Gastrocnemius medialis (tissue), 4 donors: Measurements from ENCODE around the gene SIRT5. TPM values are rescaled to one million over a fixed set of nuclear protein-coding genes. Genes with fewer than 3 reads are reported as not detected.

Source experiments
- ATAC-seq, 2 donors: fragments of 150-250 bp; one replicate each; pipeline ENCODE4 v1.9.1; 2016
- DNase-seq, 2 donors: peaks; one replicate each; pipeline ENCODE4 v3.0.0-alpha.2; 2019
- H3K27ac ChIP-seq, 4 donors: fragments of 200-600 bp; sonication (generic); 1 replicate in 1 of 4; 2 replicates in 3 of 4; pipeline ENCODE4 v1.5.1; 2016 to 2018; ENCODE audit warnings: mild to moderate bottlenecking in 2 of 4, moderate library complexity in 1 of 4
- H3K27me3 ChIP-seq, 3 donors: fragments of 200-600 bp; sonication (generic) in 2 of 3; 1 replicate in 1 of 3; 2 replicates in 2 of 3; pipeline versions ENCODE4 v1.5.1 to v1.6.0; 2016 to 2019; ENCODE audit warnings: mild to moderate bottlenecking in 1 of 3, moderate library complexity in 1 of 3
- H3K36me3 ChIP-seq, 2 donors: fragments of 200-600 bp; sonication (generic) in 1 of 2; one replicate each; pipeline ENCODE4 v1.5.1; 2017 to 2018
- H3K4me1 ChIP-seq, 2 donors: fragments of 200-600 bp; sonication (generic) in 1 of 2; one replicate each; pipeline ENCODE4 v1.5.1; 2016 to 2017; ENCODE audit warnings: mild to moderate bottlenecking in 2 of 2
- H3K4me3 ChIP-seq, 4 donors: fragments of 200-600 bp; sonication (generic) in 3 of 4; 1 replicate in 1 of 4; 2 replicates in 3 of 4; pipeline ENCODE4 v1.5.1; 2016 to 2019; ENCODE audit warnings: mild to moderate bottlenecking in 2 of 4
- H3K9me3 ChIP-seq, 3 donors: fragments of 200-600 bp; sonication (generic) in 2 of 3; 1 replicate in 1 of 3; 2 replicates in 2 of 3; pipeline ENCODE4 v1.5.1; 2016 to 2019
- CTCF ChIP-seq, 5 experiments: fragments of 450-650 bp in 3 of 5; fragments of 200-600 bp in 2 of 5; sonication (generic) in 2 of 5; IDR thresholded peaks in 4 of 5; conservative IDR thresholded peaks in 1 of 5; 1 replicate in 4 of 5; 2 replicates in 1 of 5; pipeline ENCODE4 v1.5.1; 2016 to 2019; ENCODE audit warnings: antibody characterized with exemption in 5 of 5, mild to moderate bottlenecking in 3 of 5, moderate library complexity in 3 of 5
- POLR2A ChIP-seq, 2 donors: fragments of 450-650 bp; IDR thresholded peaks; one replicate each; pipeline ENCODE4 v1.6.1; 2017; ENCODE audit warnings: antibody characterized with exemption in 2 of 2, mild to moderate bottlenecking in 2 of 2, moderate library complexity in 2 of 2
- in situ Hi-C, 4 donors: fragments of 200-750 bp; cut with MboI; loops; one replicate each; pipeline versions ENCODE4 v1.15.0 to v1.8.0; 2017; ENCODE audit warnings: low sequenced_read_pairs in 4 of 4
- intact Hi-C: fragments of 100-400 bp; cut with DNase I; formaldehyde crosslinking; loops from one replicate; pipeline ENCODE4 v1.15.1; 2023; ENCODE audit warnings: low total_unique reads
- total RNA-seq, 4 donors: library from RNA; depleted of rRNA; stranded (reverse); fragments of >200 nt; gene quantifications; one replicate each; pipeline versions ENCODE4 v1.1.0 to v1.2.3, GENCODE V29; 2016

SIRT5 gene
- total RNA-seq, 4 donors from 2014 or later = 16.1 to 18.0 (median 17.0) TPM

GRCh38 chr6:13559251-13559650 is 15.2 kb upstream of the SIRT5 start:
- intact Hi-C loops = no loop called here

GRCh38 chr6:13559968-13560650 is 14.3 kb upstream of the SIRT5 start:
- in situ Hi-C loops = loop anchor here in 1 of 4 donors (25.0 kb wide), 1 partner anchor 502 kb away; no protein-coding TSS in a partner anchor
- H3K4me1 ChIP-seq = no peaks in the 10 kb centered on the region
- no peaks in the 10 kb centered on the region for H3K36me3 ChIP-seq
- DNase-seq (no peak), ATAC-seq (no peak)
- no peak overlapping the region for H3K27ac ChIP-seq
- TF ChIP-seq CTCF (IDR thresholded peaks at IDR 0.05 in 4 of 5, conservative IDR thresholded peaks at IDR 0.05 in 1 of 5) (no peak), POLR2A (IDR thresholded peaks at IDR 0.05) (no peak)
- no peak overlapping the region for H3K4me3 ChIP-seq
- intact Hi-C loops = no loop called here
- no peaks in the 10 kb centered on the region for H3K9me3 ChIP-seq
- H3K27me3 ChIP-seq = no peaks in the 10 kb centered on the region

More at GRCh38 chr6:13559251-13559650, 15.2 kb upstream of the SIRT5 start:
- H3K27ac ChIP-seq = no peak overlapping the region
- peaks cover 0 to 6% of the 10 kb centered on the region in 2 donors for H3K4me1 ChIP-seq
- TF ChIP-seq POLR2A (IDR thresholded peaks at IDR 0.05) (no peak), CTCF (IDR thresholded peaks at IDR 0.05 in 4 of 5, conservative IDR thresholded peaks at IDR 0.05 in 1 of 5) (no peak)
- in situ Hi-C loops = loop anchor here in 1 of 4 donors (25.0 kb wide), 1 partner anchor 503 kb away; no protein-coding TSS in a partner anchor
- no peak for DNase-seq
- no peak overlapping the region for H3K4me3 ChIP-seq
- ATAC-seq = no peak
- no peaks in the 10 kb centered on the region for H3K27me3 ChIP-seq
- H3K9me3 ChIP-seq = no peaks in the 10 kb centered on the region
- H3K36me3 ChIP-seq = no peaks in the 10 kb centered on the region

GRCh38 chr6:13560651-13561044 is 13.8 kb upstream of the SIRT5 start:
- no peak for DNase-seq
- no peak for TF ChIP-seq CTCF (IDR thresholded peaks at IDR 0.05 in 4 of 5, conservative IDR thresholded peaks at IDR 0.05 in 1 of 5)
- TF ChIP-seq POLR2A (IDR thresholded peaks at IDR 0.05) = no peak
- no peak for ATAC-seq
- in situ Hi-C loops (loop anchor here in 1 of 4 donors (25.0 kb wide), 1 partner anchor 502 kb away; no protein-coding TSS in a partner anchor), intact Hi-C loops (no loop called here)
- Histone ChIP-seq H3K27ac (no peak overlapping the region), H3K27me3 (no peaks in the 10 kb centered on the region), H3K4me1 (no peaks in the 10 kb centered on the region), H3K4me3 (no peak overlapping the region), H3K36me3 (no peaks in the 10 kb centered on the region), H3K9me3 (no peaks in the 10 kb centered on the region)

GRCh38 chr6:13561624-13562267 is 12.7 kb upstream of the SIRT5 start:
- H3K27me3 ChIP-seq = no peaks in the 10 kb centered on the region
- intact Hi-C loops = no loop called here
- ATAC-seq (peak; percentile 60 to 64), DNase-seq (peak; percentile 34 to 42)
- peak overlapping the region in 3 of 4 donors; percentile 0 to 37 (median 9) for H3K27ac ChIP-seq
- no peaks in the 10 kb centered on the region for H3K4me1 ChIP-seq
- no peaks in the 10 kb centered on the region for H3K9me3 ChIP-seq
- no peak overlapping the region for H3K4me3 ChIP-seq
- TF ChIP-seq POLR2A (IDR thresholded peaks at IDR 0.05) (no peak), CTCF (IDR thresholded peaks at IDR 0.05 in 4 of 5, conservative IDR thresholded peaks at IDR 0.05 in 1 of 5) (no peak)
- in situ Hi-C loops = loop anchor here in 1 of 4 donors (25.0 kb wide), 1 partner anchor 501 kb away; no protein-coding TSS in a partner anchor
- H3K36me3 ChIP-seq = no peaks in the 10 kb centered on the region
